LNCAP (cell line): Measurements from ENCODE around the gene ELMO1.

ENCODE experiments used
- TF ChIP-seq, protein P1 (sequence below): fragments of 450-650 bp; IDR thresholded peaks from 2 replicates; pipeline ENCODE4 v1.5.1; 2017; ENCODE audit warnings: mild to moderate bottlenecking

The ELMO1 gene

DNA sequence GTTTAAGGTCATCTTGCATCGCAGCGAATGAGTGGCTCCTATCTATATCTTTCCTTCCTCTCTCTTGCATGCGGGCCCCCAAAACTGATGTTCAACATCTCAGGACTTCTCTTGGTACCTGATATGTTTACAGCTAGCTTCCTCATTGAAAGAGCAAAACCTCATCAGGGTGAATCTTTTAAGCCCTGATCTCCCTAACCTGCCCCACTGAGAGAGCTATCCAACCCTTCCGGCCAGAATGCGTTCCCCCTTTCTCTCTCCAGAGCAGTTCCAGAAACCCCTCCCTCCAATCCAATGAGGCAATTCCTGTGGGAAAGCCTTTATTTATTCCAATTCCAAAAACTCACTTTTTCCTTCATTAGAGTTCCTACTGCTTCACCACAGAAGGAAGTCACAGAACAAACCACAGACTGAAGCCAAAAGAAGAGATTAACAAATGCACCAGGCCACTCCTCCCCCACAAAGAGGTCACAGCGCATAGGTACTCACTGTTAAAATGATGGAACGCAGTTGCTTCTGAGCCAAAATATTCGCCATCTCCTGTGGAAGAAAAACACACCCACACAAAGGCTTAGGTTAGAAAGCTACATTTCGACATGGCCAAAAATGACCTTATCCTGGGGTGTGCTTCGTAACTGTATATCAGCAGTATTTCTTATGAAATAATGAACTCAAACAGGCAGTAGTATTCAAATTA lies 232.4 kb downstream of the ELMO1 start:
- TF ChIP-seq, protein P1, sequence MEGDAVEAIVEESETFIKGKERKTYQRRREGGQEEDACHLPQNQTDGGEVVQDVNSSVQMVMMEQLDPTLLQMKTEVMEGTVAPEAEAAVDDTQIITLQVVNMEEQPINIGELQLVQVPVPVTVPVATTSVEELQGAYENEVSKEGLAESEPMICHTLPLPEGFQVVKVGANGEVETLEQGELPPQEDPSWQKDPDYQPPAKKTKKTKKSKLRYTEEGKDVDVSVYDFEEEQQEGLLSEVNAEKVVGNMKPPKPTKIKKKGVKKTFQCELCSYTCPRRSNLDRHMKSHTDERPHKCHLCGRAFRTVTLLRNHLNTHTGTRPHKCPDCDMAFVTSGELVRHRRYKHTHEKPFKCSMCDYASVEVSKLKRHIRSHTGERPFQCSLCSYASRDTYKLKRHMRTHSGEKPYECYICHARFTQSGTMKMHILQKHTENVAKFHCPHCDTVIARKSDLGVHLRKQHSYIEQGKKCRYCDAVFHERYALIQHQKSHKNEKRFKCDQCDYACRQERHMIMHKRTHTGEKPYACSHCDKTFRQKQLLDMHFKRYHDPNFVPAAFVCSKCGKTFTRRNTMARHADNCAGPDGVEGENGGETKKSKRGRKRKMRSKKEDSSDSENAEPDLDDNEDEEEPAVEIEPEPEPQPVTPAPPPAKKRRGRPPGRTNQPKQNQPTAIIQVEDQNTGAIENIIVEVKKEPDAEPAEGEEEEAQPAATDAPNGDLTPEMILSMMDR, result no peak

- TF ChIP-seq, protein P1, result no peak
Observed at GRCh38 chr7:37215290-37215923, 233.3 kb downstream of the ELMO1 start.

DNA sequence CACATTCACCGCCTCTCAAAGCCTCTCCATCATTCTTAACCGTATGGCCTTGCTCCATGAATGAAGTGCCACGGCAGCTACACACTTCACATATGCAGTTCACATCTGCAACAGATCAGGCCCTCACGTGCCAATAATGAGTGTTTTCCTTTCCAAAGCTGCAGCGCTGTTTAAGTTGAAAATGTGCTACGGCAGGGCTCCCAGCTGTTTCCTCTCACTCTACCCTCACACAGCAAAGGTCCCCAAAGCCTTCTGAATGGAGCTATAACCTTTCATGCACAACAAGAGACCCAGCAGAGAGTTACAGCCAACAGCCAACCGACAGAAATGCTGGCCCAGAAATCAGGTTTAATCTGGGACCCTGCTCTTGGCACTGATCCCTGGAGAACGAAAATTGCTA lies 236.1 kb downstream of the ELMO1 start:
- TF ChIP-seq, protein P1, result no peak

GRCh38 chr7:37212051-37212450 lies 236.6 kb downstream of the ELMO1 start:
- TF ChIP-seq, protein P1, result no peak

DNA sequence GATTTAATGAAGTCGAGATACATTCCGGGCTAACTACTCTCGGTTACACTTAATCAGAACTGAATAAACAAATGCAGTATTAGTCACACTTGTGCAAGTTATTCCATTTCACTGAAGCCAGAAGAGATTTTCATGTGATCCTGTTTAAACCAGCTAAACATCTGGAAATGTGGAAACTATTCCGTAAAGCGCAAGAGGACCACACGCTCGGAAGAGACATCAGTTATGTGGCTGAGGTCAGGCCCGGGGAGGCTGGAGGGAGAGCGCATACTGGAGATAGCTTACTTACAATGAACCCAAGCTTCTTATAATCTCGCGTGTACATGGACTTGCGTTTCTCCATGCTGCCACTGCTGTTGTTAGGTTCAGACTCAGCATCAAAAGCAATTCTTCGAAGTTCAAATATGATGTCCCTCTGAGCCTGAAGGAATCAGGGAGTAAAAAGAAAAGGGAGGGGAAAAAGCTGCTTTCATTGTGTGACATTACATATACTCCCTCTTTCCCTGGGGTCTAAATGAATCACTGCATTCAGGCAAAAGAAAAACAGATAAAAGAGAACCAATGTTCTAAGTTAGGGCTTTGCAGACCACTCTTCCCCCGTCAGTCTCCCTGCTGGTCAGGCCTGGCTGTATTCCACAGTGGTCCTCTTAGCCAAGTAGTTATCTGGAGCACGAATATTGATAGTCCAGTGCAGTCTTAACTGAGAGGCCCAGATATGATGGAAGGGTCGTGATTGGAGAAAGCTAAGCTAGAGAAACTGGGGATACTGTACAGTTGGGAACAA lies 237.4 kb downstream of the ELMO1 start:
- TF ChIP-seq, protein P1, result no peak

DNA sequence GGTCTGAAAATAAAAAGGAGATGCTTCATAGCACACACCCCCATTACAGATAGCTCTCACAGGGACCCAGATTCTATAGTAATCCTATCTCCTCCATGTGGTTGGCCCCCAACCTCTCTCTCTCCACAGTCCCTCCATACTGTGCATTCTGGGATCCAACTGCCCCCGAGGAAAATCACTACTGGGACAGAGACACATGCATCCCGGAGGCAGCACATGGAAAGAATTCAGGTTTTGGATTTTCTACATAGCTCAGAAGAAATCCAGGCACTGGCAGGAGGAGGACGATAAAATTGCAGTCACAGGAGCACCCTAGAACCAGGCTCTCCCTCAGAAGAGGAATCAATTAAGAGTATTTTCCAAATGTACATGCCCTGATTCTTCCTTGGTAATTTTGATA lies 239.5 kb downstream of the ELMO1 start:
- TF ChIP-seq, protein P1, result no peak

DNA sequence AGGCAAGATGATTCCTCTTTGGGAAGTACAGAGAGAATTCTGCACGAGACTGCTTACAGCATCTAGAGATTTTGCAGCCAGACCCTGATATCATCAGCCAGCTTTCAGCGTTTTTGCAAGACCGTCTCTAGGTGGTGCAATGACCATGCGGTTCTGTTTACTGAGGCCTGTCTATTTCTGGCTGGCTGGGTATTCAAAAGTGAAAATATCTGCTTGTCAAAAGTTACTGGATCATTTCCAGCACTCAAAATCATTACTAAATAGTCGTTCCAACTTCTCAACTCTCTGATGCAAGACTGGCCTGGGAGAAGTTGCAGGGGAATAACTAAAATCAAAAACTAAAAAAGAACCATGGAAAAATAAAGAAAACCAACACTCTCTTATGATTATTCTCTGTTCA lies 240.1 kb downstream of the ELMO1 start:
- TF ChIP-seq, protein P1, result peak; percentile 50
